HCT116 (cell line): ENCODE results near the gene CACNA1E. TPM values are rescaled to one million over a fixed set of nuclear protein-coding genes. Genes with fewer than 3 reads are reported as not detected.

Experiments used
- ATAC-seq: fragments of 200-7000 bp; cut with Tn5 transposase; 2 replicates; pipeline ENCODE4 v1.9.1; 2020; ENCODE audit warnings: mild to moderate bottlenecking, moderate library complexity
- BruUV-seq: library from RNA; stranded (reverse); fragments of 400-500 nt; replicated peaks from 2 replicates; lab custom pipeline; 2021; lab: Mats Ljungman, UMichigan
- CTCF ChIA-PET: fragments of 300-600 bp; sonication (Branson Sonifier 250); formaldehyde crosslinking; loops from one replicate; lab custom pipeline; 2021; ENCODE audit warnings: antibody characterized with exemption; lab: Charles Lee
- POLR2A ChIA-PET: fragments of 300-600, 350-600 bp; sonication (Branson Sonifier 250); formaldehyde crosslinking; loops from one replicate; lab custom pipeline; 2021; ENCODE audit warnings: antibody characterized with exemption; lab: Charles Lee
- RAD21 ChIA-PET, 2 experiments: fragments of 300-600 bp; sonication (Branson Sonifier 250); formaldehyde crosslinking; loops; one replicate each; lab custom pipeline; 2023; ENCODE audit warnings: low total read pairs in 2 of 2; ENCODE audit not compliant: uncharacterized antibody in 2 of 2, unreplicated experiment in 2 of 2, low non-redundant PET in 1 of 2; lab: Charles Lee
- DNase-seq: peaks from one replicate; pipeline ENCODE4 v3.0.0-alpha.2; 2010; ENCODE audit warnings: low read depth, low spot score
- H2AFZ ChIP-seq: fragments of 200-600 bp; shearing (Covaris generic), sonication (generic); 2 replicates; pipeline ENCODE4 v1.6.1; 2017; ENCODE audit warnings: low read depth, mixed run types, mixed read lengths, antibody characterized with exemption, low read length; ENCODE audit not compliant: poor library complexity, severe bottlenecking
- H3K27ac ChIP-seq: 2 replicates; pipeline ENCODE4 v1.5.1; 2012; ENCODE audit warnings: low read depth, low read length
- H3K27me3 ChIP-seq: fragments of 200-600 bp; sonication (generic); 2 replicates; pipeline ENCODE4 v1.6.1; 2016; ENCODE audit warnings: mixed run types, low read length, mixed read lengths; ENCODE audit not compliant: insufficient read depth
- H3K36me3 ChIP-seq, 2 experiments: fragments of 200-500 bp in 1 of 2; fragments of 200-600 bp in 1 of 2; sonication (Bioruptor generic) in 1 of 2; sonication (generic) in 1 of 2; 2 replicates each; pipeline versions ENCODE4 v1.5.1 to v1.6.1; 2014 to 2016; ENCODE audit warnings: low read length in 2 of 2, inconsistent platforms in 1 of 2, mixed read lengths in 1 of 2, mixed run types in 1 of 2; ENCODE audit not compliant: insufficient read depth in 2 of 2, control insufficient read depth in 1 of 2
- H3K4me1 ChIP-seq, 2 experiments: fragments of 200-600 bp in 1 of 2; sonication (generic) in 1 of 2; 2 replicates each; pipeline versions ENCODE4 v1.5.1 to v1.6.1; 2012 to 2017; ENCODE audit warnings: low read length in 2 of 2, inconsistent platforms in 1 of 2, mild to moderate bottlenecking in 1 of 2, mixed read lengths in 1 of 2, mixed run types in 1 of 2, moderate library complexity in 1 of 2; ENCODE audit not compliant: insufficient read depth in 2 of 2, control insufficient read depth in 1 of 2
- H3K4me2 ChIP-seq: fragments of 200-600 bp; sonication (generic); 2 replicates; pipeline ENCODE4 v1.6.1; 2017; ENCODE audit warnings: mixed run types, low read length, mixed read lengths
- H3K4me3 ChIP-seq, 2 experiments: fragments of 200-600 bp in 1 of 2; sonication (generic) in 1 of 2; replicated peaks in 1 of 2; 2 replicates each; pipeline ENCODE4 v1.5.1; 2011 to 2016; ENCODE audit warnings: low read length in 2 of 2, control low read depth in 1 of 2, low read depth in 1 of 2, mild to moderate bottlenecking in 1 of 2, mixed read lengths in 1 of 2, mixed run types in 1 of 2
- H3K79me2 ChIP-seq: fragments of 200-600 bp; sonication (generic); 2 replicates; pipeline ENCODE4 v1.6.1; 2017; ENCODE audit warnings: mild to moderate bottlenecking, mixed run types, low read length, moderate library complexity, mixed read lengths; ENCODE audit not compliant: insufficient read depth
- H3K9ac ChIP-seq: fragments of 200-600 bp; sonication (generic); 2 replicates; pipeline ENCODE4 v1.6.1; 2016; ENCODE audit warnings: low read length, mixed read lengths
- H3K9me2 ChIP-seq: fragments of 200-600 bp; sonication (generic), shearing (Covaris generic); 2 replicates; pipeline ENCODE4 v1.6.1; 2017; ENCODE audit warnings: mixed run types, mild to moderate bottlenecking, moderate library complexity; ENCODE audit not compliant: insufficient read depth
- H3K9me3 ChIP-seq, 2 experiments: fragments of 200-500 bp in 1 of 2; fragments of 200-600 bp in 1 of 2; sonication (Bioruptor generic) in 1 of 2; sonication (generic) in 1 of 2; 2 replicates each; pipeline ENCODE4 v1.6.1; 2014 to 2017; ENCODE audit warnings: low read length in 2 of 2, mixed read lengths in 2 of 2, inconsistent platforms in 1 of 2, low read depth in 1 of 2, mild to moderate bottlenecking in 1 of 2, mixed run types in 1 of 2, moderate library complexity in 1 of 2; ENCODE audit not compliant: control insufficient read depth in 1 of 2, insufficient read depth in 1 of 2
- H4K20me1 ChIP-seq: fragments of 200-600 bp; sonication (generic), shearing (Covaris generic); 2 replicates; pipeline ENCODE4 v1.6.1; 2017; ENCODE audit warnings: mixed run types, mild to moderate bottlenecking, moderate library complexity; ENCODE audit not compliant: insufficient read depth
- CBX3 ChIP-seq: IDR thresholded peaks from 2 replicates; pipeline ENCODE4 v1.6.1; 2012; ENCODE audit warnings: low read depth
- EGR1 ChIP-seq: IDR thresholded peaks from 2 replicates; pipeline ENCODE4 v1.6.1; 2012; ENCODE audit warnings: low read depth
- EZH2phosphoT487 ChIP-seq: fragments of 200-600 bp; IDR thresholded peaks from 2 replicates; pipeline ENCODE4 v1.6.1; 2018; ENCODE audit warnings: antibody characterized with exemption, borderline replicate concordance
- JUND ChIP-seq: IDR thresholded peaks from 2 replicates; pipeline ENCODE4 v1.6.1; 2012
- MAX ChIP-seq: IDR thresholded peaks from 2 replicates; pipeline ENCODE4 v1.6.1; 2012
- POLR2A ChIP-seq: IDR thresholded peaks from 2 replicates; pipeline ENCODE4 v1.7.0; 2011; ENCODE audit warnings: borderline replicate concordance; ENCODE audit not compliant: insufficient read depth, insufficient read length; ENCODE audit errors: extremely low read depth
- POLR2AphosphoS5 ChIP-seq: IDR thresholded peaks from 2 replicates; pipeline ENCODE4 v1.6.1; 2011; ENCODE audit warnings: mild to moderate bottlenecking, low read depth, low read length, moderate library complexity
- SIN3A ChIP-seq: IDR thresholded peaks from 2 replicates; pipeline ENCODE4 v1.6.1; 2012; ENCODE audit warnings: low read depth
- SP1 ChIP-seq: IDR thresholded peaks from 2 replicates; pipeline ENCODE4 v1.6.1; 2012; ENCODE audit warnings: low read depth
- SRF ChIP-seq: IDR thresholded peaks from 2 replicates; pipeline ENCODE4 v1.6.1; 2012; ENCODE audit warnings: low read depth
- TCF7L2 ChIP-seq: IDR thresholded peaks from 2 replicates; pipeline ENCODE4 v1.7.0; 2011; ENCODE audit warnings: borderline replicate concordance, inconsistent platforms; ENCODE audit not compliant: insufficient read depth, insufficient read length; ENCODE audit errors: extremely low read depth
- YY1 ChIP-seq: IDR thresholded peaks from 2 replicates; pipeline ENCODE4 v1.6.1; 2011; ENCODE audit warnings: low read length, low read depth, moderate library complexity, mild to moderate bottlenecking; ENCODE audit not compliant: insufficient replicate concordance; ENCODE audit errors: extremely low read depth
- ZBTB33 ChIP-seq: IDR thresholded peaks from 2 replicates; pipeline ENCODE4 v1.6.1; 2011; ENCODE audit warnings: mild to moderate bottlenecking, low read length, moderate library complexity; ENCODE audit not compliant: insufficient replicate concordance; ENCODE audit errors: extremely low read depth
- ZFX ChIP-seq: fragments of 450-650 bp; IDR thresholded peaks from 2 replicates; pipeline ENCODE4 v1.6.1; 2017
- ZNF274 ChIP-seq: fragments of 200-500 bp; sonication (Bioruptor generic); IDR thresholded peaks from 2 replicates; pipeline ENCODE4 v1.6.1; 2014; ENCODE audit warnings: mild to moderate bottlenecking, low read depth, low read length, inconsistent platforms
- intact Hi-C: fragments of 100-400 bp; cut with micrococcal nuclease; formaldehyde crosslinking; loops from 2 replicates; pipeline ENCODE4 v1.10.0; 2022
- total RNA-seq: library from RNA; stranded (reverse); gene quantifications from one replicate; pipeline ENCODE4 v1.2.1, GENCODE V29; 2021; ENCODE audit not compliant: unreplicated experiment
- TF ChIP-seq, protein P1 (sequence below): IDR thresholded peaks from 2 replicates; pipeline ENCODE4 v1.6.1; 2012
- TF ChIP-seq, protein P2 (sequence below): IDR thresholded peaks from 2 replicates; pipeline ENCODE4 v1.6.1; 2012; ENCODE audit warnings: low read depth

Gene CACNA1E
- total RNA-seq, 1 experiment from 2014 or later = 0.02 TPM

DNA sequence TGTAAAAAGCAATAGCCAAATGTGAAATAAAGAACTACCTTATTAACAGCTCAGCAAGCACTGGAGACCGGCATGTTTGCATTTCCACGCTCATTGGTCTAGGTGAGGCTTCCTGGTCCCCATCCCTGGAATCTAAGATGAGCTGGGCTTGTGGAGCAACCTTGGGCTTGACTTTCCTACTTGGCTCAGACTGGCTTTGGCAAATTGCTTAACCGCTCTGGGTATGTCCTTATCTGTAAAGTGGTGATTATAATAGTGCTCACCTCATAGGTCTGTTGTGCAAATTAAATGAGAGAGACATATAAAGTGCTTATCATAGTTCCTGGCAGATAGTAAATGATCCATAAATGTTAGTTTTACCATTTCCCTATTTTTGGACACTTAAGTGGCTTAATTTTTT is 49.4 kb upstream of the CACNA1E start:
- no peaks in the 10 kb centered on the region for H3K9me3 ChIP-seq
- ChIA-PET CTCF (interaction anchor here (1.6 kb wide), 1 partner anchor 9 kb away, joined by 8 read pairs; no protein-coding TSS in a partner anchor), RAD21 (no interaction called here), POLR2A (no interaction called here)
- H3K4me1 ChIP-seq = no peaks in the 10 kb centered on the region
- no peak overlapping the region for H3K27ac ChIP-seq
- BruUV-seq = no TSS peak
- H2AFZ ChIP-seq = no peak overlapping the region
- no peaks in the 10 kb centered on the region for H3K36me3 ChIP-seq
- TF ChIP-seq JUND (no peak), TCF7L2 (no peak), ZFX (no peak), SP1 (no peak), POLR2AphosphoS5 (no peak), YY1 (no peak), ZNF274 (no peak), SIN3A (no peak), ZBTB33 (no peak), CBX3 (no peak), SRF (no peak), EZH2phosphoT487 (no peak), MAX (no peak), EGR1 (no peak), POLR2A (no peak)
- TF ChIP-seq, protein P1, sequence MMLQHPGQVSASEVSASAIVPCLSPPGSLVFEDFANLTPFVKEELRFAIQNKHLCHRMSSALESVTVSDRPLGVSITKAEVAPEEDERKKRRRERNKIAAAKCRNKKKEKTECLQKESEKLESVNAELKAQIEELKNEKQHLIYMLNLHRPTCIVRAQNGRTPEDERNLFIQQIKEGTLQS = no peak
- TF ChIP-seq, protein P2, sequence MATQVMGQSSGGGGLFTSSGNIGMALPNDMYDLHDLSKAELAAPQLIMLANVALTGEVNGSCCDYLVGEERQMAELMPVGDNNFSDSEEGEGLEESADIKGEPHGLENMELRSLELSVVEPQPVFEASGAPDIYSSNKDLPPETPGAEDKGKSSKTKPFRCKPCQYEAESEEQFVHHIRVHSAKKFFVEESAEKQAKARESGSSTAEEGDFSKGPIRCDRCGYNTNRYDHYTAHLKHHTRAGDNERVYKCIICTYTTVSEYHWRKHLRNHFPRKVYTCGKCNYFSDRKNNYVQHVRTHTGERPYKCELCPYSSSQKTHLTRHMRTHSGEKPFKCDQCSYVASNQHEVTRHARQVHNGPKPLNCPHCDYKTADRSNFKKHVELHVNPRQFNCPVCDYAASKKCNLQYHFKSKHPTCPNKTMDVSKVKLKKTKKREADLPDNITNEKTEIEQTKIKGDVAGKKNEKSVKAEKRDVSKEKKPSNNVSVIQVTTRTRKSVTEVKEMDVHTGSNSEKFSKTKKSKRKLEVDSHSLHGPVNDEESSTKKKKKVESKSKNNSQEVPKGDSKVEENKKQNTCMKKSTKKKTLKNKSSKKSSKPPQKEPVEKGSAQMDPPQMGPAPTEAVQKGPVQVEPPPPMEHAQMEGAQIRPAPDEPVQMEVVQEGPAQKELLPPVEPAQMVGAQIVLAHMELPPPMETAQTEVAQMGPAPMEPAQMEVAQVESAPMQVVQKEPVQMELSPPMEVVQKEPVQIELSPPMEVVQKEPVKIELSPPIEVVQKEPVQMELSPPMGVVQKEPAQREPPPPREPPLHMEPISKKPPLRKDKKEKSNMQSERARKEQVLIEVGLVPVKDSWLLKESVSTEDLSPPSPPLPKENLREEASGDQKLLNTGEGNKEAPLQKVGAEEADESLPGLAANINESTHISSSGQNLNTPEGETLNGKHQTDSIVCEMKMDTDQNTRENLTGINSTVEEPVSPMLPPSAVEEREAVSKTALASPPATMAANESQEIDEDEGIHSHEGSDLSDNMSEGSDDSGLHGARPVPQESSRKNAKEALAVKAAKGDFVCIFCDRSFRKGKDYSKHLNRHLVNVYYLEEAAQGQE = no peak
- H4K20me1 ChIP-seq = no peaks in the 10 kb centered on the region
- no peak for ATAC-seq
- H3K27me3 ChIP-seq = peaks cover 29% of the 10 kb centered on the region
- no peaks in the 10 kb centered on the region for H3K9me2 ChIP-seq
- no peak overlapping the region for H3K4me3 ChIP-seq
- intact Hi-C loops = no loop called here
- no peak overlapping the region for H3K4me2 ChIP-seq
- no peak overlapping the region for H3K9ac ChIP-seq
- no peaks in the 10 kb centered on the region for H3K79me2 ChIP-seq
- DNase-seq = no peak
